Epithelial cell of esophagus (primary cell): ENCODE results near the gene OR2A5.
"Not testable (repeated sequence)": the region's sequence is repeated elsewhere in the genome, so short reads cannot be mapped to it uniquely, and the experiment has no call there.

Source experiments
- DNase-seq: peaks from one replicate; pipeline ENCODE4 v3.0.0; 2010; ENCODE audit warnings: low read depth
- H3K4me3 ChIP-seq: 2 replicates; pipeline ENCODE4 v1.5.1; 2011; ENCODE audit warnings: mild to moderate bottlenecking, low read length, control low read depth
- CTCF ChIP-seq: IDR thresholded peaks from 2 replicates; pipeline ENCODE4 v1.5.1; 2011; ENCODE audit warnings: low read depth, mild to moderate bottlenecking, low read length, control low read depth, inconsistent platforms; ENCODE audit not compliant: insufficient read depth; ENCODE audit errors: missing control alignments

Gene OR2A5

GRCh38 chr7:144009361-144009760 is 39.4 kb upstream of the OR2A5 start:
- H3K4me3 ChIP-seq: no peak overlapping the region
- no peak for TF ChIP-seq CTCF
- DNase-seq: no peak

GRCh38 chr7:144010061-144010460 is 38.7 kb upstream of the OR2A5 start:
- H3K4me3 ChIP-seq, DNase-seq: not testable (repeated sequence)

- not testable (repeated sequence) for H3K4me3 ChIP-seq, DNase-seq
These were observed 37.9 kb upstream of the OR2A5 start for GRCh38 chr7:144010821-144011220.

- no peak overlapping the region for H3K4me3 ChIP-seq
- TF ChIP-seq CTCF: no peak
- DNase-seq: no peak
These were observed 37.1 kb upstream of the OR2A5 start for GRCh38 chr7:144011458-144012230.

- no peak overlapping the region for H3K4me3 ChIP-seq
- no peak for TF ChIP-seq CTCF
- no peak for DNase-seq
These were observed 30.7 kb upstream of the OR2A5 start for GRCh38 chr7:144018065-144018464.

GRCh38 chr7:144019457-144019856 is 29.3 kb upstream of the OR2A5 start:
- no peak overlapping the region for H3K4me3 ChIP-seq
- peak; percentile 38 for DNase-seq
- TF ChIP-seq CTCF: no peak

GRCh38 chr7:144020340-144020739 is 28.4 kb upstream of the OR2A5 start:
- H3K4me3 ChIP-seq: no peak overlapping the region
- TF ChIP-seq CTCF: no peak
- no peak for DNase-seq

GRCh38 chr7:144022169-144022568 is 26.6 kb upstream of the OR2A5 start:
- no peak overlapping the region for H3K4me3 ChIP-seq
- no peak for DNase-seq
- no peak for TF ChIP-seq CTCF
